Measurements from ENCODE around the gene KSR2.

Gene KSR2

DNA sequence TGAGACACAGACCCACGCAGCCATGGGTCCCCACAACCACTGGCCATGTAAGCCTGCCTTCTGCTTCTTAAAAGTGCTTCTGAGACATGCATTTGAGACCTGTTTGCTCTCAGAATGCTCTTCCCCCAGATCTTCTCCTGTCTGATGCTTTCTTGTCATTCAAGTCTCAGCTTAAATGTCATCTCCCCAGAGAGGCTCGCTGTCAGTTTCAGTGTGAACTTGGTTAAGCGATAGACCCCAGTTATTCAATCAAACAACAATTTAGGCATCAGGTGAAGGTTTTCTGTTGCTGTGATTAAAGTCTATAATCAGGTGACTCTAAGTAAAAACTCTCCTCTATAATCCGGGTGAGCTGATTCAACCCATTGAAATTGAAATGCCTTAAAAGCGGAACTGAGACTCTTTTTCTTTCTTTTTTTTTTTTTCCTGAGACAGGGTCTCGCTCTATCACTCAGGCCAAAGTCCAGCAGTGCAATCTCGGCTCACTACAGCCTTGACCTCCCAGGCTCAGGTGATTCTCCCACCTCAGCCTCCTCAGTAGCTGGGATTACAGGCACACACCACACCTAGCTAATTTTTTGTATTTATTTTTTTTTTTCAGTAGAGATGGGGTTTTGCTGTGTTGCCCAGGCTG is 123.4 kb downstream of the KSR2 start:
- Mint-ChIP-seq H3K27ac (no peak overlapping the region), H3K36me3 (peaks cover 2% of the 10 kb centered on the region), H3K27me3 (peaks cover 14% of the 10 kb centered on the region), H3K4me1 (no peaks in the 10 kb centered on the region), H3K4me3 (no peak overlapping the region), H3K9me3 (peaks cover 4% of the 10 kb centered on the region)
- no peak for ATAC-seq (ENCODE audit: low read depth)
- no peak for DNase-seq (ENCODE audit: low spot score in 2 of 2)

DNA sequence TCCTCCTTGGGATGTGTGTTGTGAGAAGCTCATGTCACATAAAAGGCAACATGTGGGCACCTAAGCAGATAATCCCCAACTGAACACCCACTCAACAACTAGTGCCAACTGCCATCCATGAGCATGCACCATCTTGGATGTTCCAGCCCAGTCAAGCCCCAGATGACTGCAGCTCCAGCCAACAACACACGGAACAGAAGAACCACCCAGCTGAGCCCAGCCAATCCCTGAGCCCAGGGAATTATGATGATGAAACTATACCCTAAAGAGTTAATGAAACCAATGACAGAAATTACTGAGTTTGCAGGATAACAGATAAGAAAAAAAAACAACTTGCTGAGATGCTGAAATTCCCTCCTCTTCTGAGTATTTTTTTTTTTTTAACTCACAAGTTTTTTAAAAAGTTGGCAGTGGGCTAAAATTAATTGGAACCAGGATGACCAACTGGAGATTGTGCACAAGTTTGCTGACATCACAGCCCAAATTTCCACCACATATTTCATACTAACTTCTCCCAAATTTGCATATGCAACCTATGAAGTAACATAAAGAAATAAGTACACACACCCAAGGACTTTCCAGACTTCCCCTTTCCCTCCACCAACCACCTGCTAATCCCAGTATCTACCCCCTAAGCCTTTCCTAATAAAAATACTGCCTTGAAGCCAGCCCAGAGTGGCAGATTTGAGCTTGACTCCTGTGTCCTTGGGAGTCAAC is 124.5 kb downstream of the KSR2 start:
- Mint-ChIP-seq H3K9me3 (peaks cover 4% of the 10 kb centered on the region), H3K27ac (no peak overlapping the region), H3K27me3 (peaks cover 14% of the 10 kb centered on the region), H3K4me1 (no peaks in the 10 kb centered on the region), H3K36me3 (peaks cover 2% of the 10 kb centered on the region), H3K4me3 (no peak overlapping the region)
- ATAC-seq (ENCODE audit: low read depth): no peak
- no peak for DNase-seq (ENCODE audit: low spot score in 2 of 2)

DNA sequence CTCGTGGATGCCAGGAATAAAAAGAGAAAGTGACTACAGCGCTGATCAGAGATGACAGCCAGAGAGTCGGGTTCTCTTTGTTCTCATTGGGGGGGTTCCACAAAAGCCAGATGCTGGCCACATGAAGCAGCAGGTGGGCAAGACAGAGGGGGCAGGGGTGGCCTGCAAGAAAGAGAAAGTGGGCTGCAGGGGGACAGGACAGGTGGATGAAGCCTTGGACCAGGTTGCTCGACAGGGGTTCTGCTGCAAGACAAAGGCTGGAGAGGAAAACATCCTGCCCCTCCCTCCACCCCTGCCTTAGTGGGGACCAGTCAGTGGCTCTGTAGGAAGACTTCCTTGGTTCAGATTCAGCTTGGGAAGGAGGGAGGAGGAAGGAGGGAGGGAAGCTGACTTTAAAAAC is 126.2 kb downstream of the KSR2 start:
- Mint-ChIP-seq H3K9me3 (peaks cover 4% of the 10 kb centered on the region), H3K27me3 (peaks cover 7% of the 10 kb centered on the region), H3K36me3 (peaks cover 2% of the 10 kb centered on the region), H3K4me3 (no peak overlapping the region), H3K4me1 (no peaks in the 10 kb centered on the region), H3K27ac (no peak overlapping the region)
- no peak for DNase-seq (ENCODE audit: low spot score in 2 of 2)
- ATAC-seq (ENCODE audit: low read depth): no peak

DNA sequence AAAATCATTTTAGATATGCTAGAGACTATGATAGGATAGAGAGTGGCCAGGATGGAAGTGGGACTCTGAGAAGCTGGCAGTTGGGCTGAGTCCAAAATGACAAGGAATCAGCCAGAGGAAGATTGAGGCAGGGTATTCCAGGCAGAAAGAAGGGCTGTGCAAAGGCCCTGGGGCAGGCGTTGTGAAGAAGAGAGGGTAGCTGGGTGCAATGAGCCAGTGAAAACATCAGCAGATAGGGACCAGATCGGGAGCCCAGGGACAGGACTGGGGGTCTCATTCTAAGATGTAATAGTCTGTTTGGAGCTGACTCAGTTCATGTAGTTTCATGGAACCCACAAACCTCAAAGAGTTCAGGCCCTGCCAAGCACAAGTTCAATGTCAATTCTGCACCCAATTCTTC is 126.6 kb downstream of the KSR2 start:
- no peak overlapping the region for H3K4me3 Mint-ChIP-seq
- peaks cover 2% of the 10 kb centered on the region for H3K36me3 Mint-ChIP-seq
- no peak for ATAC-seq (ENCODE audit: low read depth)
- no peaks in the 10 kb centered on the region for H3K4me1 Mint-ChIP-seq
- peaks cover 8% of the 10 kb centered on the region for H3K27me3 Mint-ChIP-seq
- no peak overlapping the region for H3K27ac Mint-ChIP-seq
- no peak for DNase-seq (ENCODE audit: low spot score in 2 of 2)
- H3K9me3 Mint-ChIP-seq: peaks cover 4% of the 10 kb centered on the region

DNA sequence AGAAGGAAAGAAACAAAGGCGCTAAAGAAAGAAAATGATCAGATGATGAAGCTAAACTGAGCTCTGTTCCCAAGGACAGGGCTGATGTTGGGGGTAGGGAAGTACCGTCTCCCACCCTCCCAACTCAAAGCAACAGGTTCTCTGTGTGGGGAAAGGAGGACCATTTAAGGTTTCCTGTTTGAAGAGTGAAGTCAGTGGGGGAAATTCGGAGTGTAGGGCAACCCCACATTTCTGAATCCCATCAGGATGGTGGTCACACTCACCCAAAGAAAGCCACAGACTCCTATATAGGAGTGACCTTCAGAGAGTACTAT is 131.1 kb downstream of the KSR2 start:
- DNase-seq (ENCODE audit: low spot score in 2 of 2) (no peak), ATAC-seq (ENCODE audit: low read depth) (no peak)
- Mint-ChIP-seq H3K36me3 (no peaks in the 10 kb centered on the region), H3K9me3 (no peaks in the 10 kb centered on the region), H3K4me3 (no peak overlapping the region), H3K4me1 (no peaks in the 10 kb centered on the region), H3K27ac (no peak overlapping the region), H3K27me3 (peaks cover 8% of the 10 kb centered on the region)

DNA sequence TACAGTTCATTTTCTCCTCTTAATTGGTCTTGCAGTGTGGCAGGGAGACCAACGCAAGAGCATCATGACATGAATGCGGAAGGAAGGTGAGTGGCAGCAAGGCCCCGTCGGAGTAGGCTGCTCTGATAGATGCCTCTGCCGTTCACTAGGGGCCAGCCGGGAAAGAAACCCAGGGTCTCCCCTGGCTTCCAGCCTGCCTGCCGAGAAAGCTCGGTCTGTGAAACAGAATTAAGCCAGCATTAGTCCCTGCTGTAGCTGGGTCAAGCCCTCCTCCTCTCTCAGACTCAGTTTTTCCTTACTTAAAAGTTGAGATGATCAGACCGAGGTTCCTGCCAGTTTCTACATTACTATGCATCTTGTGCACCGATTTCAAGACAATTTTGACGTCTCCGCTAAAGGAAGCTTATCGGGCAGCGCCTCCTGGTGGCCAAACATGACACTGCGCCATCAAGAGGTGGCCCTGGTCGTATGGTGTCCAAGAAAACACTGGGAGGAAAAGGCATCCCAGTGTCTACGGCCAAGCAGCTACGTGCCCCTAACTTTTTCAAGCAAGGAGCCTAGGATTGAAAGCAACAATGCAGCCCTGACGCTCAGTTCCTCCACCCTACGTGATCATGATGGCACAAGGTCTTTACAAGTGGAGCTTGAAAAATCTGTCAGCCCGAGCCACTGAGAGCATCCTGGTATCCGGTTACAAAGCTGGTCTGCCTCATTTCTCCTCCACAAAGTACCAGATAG is 131.6 kb downstream of the KSR2 start:
- H3K36me3 Mint-ChIP-seq: no peaks in the 10 kb centered on the region
- H3K4me1 Mint-ChIP-seq: no peaks in the 10 kb centered on the region
- peak; percentile 26 for ATAC-seq (ENCODE audit: low read depth)
- peak; percentile 37 to 56 for DNase-seq (ENCODE audit: low spot score in 2 of 2)
- H3K4me3 Mint-ChIP-seq: no peak overlapping the region
- peaks cover 7% of the 10 kb centered on the region for H3K27me3 Mint-ChIP-seq
- H3K27ac Mint-ChIP-seq: no peak overlapping the region
- no peaks in the 10 kb centered on the region for H3K9me3 Mint-ChIP-seq

DNA sequence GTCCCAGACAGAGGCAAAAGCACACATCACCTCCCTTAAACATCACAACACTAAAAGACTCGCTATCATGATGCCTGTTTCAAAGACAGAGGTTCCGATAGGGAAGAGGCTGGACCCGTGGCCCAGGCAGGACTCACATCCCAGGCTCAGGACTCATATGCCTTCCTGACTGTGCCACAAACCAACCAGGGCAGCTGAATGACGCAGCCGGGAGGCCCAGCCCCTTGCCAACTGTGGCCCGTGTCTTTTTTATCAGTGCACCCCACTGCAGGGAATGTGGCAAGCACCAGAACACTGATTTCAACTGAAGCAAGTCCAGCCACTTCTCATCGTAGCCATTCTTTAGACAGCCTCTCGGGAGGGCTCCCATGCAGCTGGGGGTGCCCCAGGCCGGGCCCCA is 132.3 kb downstream of the KSR2 start:
- Mint-ChIP-seq H3K27ac (no peak overlapping the region), H3K36me3 (no peaks in the 10 kb centered on the region), H3K9me3 (no peaks in the 10 kb centered on the region), H3K27me3 (peaks cover 4% of the 10 kb centered on the region), H3K4me1 (no peaks in the 10 kb centered on the region), H3K4me3 (no peak overlapping the region)
- DNase-seq (ENCODE audit: low spot score in 2 of 2) (no peak), ATAC-seq (ENCODE audit: low read depth) (no peak)

DNA sequence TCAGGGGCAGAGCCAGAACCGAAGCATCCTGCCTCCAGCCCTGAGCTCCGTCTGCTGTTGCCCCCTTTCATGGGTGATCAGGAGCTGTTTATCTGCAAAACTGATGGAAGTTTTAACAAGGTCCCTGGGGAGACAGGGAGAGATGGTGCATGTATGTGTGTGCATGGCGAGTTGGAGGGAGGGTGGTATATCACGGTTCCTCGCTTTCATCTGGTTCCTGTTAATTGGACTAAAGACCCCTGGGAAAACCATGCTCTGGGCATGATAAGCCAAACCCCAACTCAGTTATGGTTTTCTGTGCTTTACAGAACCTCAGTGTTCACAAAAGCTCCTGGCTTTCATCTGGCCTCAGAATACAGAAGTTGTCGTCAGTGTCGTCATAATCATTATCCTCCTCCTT is 133.6 kb downstream of the KSR2 start:
- ATAC-seq (ENCODE audit: low read depth): no peak
- Mint-ChIP-seq H3K9me3 (no peaks in the 10 kb centered on the region), H3K36me3 (no peaks in the 10 kb centered on the region), H3K4me3 (no peak overlapping the region), H3K27ac (no peak overlapping the region), H3K4me1 (no peaks in the 10 kb centered on the region), H3K27me3 (peaks cover 4% of the 10 kb centered on the region)
- no peak for DNase-seq (ENCODE audit: low spot score in 2 of 2)

DNA sequence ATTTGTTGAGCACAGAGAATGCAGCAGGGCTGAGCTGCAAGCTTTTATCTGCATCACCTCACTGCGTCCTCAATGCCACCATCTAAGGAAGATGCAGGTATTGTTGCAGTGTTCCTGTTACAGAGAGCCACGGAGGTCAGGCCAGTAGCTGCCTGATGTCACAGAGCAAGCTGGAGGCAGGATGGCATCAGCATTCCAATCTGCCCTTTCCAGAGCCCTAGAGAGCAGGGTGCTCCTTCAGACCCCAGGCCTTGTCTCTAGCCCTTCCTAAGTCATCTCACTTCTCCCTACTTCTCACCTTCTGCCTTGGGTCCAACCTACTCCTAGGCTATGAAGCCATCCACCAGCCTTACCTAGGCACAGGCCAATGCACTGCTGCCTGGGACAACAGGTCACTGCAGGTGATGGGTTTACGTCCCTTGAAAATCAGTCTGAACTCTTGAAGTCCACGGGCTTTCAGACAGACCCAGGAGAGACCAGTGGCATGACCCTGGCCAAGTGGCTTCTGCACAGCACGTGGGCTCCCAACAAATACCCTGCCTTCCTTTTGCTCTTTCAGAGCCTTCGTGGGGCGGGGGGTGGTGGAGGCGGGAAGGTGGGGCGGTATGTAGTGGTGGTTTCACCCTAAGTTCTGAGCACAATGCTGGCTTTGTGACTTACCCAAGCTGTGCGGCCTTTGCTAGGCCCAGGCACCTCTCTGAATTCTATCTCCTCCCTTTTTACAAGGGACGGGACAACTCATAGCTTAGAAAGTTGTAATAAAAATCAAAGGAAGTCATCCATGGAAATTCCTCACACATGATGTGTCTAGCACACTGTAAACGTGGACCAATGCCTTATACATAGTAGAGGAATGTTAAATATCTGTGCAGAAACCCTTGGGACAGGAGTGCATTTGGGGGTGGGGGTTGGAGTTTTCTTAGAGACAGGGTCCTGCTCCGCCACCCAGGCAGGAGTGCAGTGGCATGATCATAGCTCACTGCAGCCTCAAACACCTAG is 136.0 kb downstream of the KSR2 start:
- Mint-ChIP-seq H3K27ac (no peak overlapping the region), H3K27me3 (peaks cover 3% of the 10 kb centered on the region), H3K4me1 (no peaks in the 10 kb centered on the region), H3K9me3 (peaks cover 5% of the 10 kb centered on the region), H3K4me3 (no peak overlapping the region), H3K36me3 (peaks cover 3% of the 10 kb centered on the region)
- no peak for DNase-seq (ENCODE audit: low spot score in 2 of 2)
- ATAC-seq (ENCODE audit: low read depth): no peak

DNA sequence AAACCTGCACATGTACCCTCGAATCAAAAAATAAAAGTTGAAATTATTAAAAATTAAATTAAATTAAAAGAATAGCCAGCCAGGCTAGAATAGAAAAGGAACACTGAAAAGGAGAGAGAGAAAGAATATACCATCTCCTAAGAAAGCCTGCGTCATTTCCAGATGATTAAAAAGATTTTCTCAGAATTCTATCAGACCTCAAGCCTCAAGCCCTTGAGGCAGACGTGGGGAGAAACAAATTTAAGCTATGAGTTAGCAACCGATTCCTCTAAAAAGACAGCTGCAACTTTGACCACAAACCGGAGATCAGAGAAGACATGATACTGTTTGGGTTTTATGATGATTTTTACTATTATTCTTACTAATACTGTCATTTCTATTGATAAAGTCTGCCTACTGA is 138.3 kb downstream of the KSR2 start:
- H3K9me3 Mint-ChIP-seq: peaks cover 7% of the 10 kb centered on the region
- ATAC-seq (ENCODE audit: low read depth): no peak
- no peak for DNase-seq (ENCODE audit: low spot score in 2 of 2)
- no peak overlapping the region for H3K4me3 Mint-ChIP-seq
- no peak overlapping the region for H3K27ac Mint-ChIP-seq
- H3K4me1 Mint-ChIP-seq: no peaks in the 10 kb centered on the region
- no peaks in the 10 kb centered on the region for H3K27me3 Mint-ChIP-seq
- peaks cover 3% of the 10 kb centered on the region for H3K36me3 Mint-ChIP-seq

DNA sequence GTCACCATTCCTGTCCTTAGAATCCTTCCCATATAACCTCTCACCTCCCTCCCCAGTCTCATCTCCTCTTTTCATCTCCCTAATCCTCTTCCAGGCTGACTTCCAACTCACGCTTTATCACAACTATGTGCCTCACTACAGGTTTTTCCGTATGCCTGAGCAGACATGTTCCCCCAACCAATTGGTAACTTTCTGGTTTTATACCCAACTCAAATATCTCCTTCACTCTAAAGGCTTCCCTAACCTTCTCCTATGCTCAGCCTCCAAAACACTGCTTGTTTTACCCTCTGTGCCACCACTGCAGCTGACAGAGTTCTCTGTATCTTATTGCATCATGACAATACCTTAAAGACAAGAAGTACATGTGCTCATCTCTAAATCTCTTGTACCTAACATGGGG is 139.7 kb downstream of the KSR2 start:
- H3K27me3 Mint-ChIP-seq: no peaks in the 10 kb centered on the region
- H3K27ac Mint-ChIP-seq: no peak overlapping the region
- peaks cover 3% of the 10 kb centered on the region for H3K36me3 Mint-ChIP-seq
- peaks cover 7% of the 10 kb centered on the region for H3K9me3 Mint-ChIP-seq
- H3K4me3 Mint-ChIP-seq: no peak overlapping the region
- no peak for DNase-seq (ENCODE audit: low spot score in 2 of 2)
- ATAC-seq (ENCODE audit: low read depth): no peak
- no peaks in the 10 kb centered on the region for H3K4me1 Mint-ChIP-seq

DNA sequence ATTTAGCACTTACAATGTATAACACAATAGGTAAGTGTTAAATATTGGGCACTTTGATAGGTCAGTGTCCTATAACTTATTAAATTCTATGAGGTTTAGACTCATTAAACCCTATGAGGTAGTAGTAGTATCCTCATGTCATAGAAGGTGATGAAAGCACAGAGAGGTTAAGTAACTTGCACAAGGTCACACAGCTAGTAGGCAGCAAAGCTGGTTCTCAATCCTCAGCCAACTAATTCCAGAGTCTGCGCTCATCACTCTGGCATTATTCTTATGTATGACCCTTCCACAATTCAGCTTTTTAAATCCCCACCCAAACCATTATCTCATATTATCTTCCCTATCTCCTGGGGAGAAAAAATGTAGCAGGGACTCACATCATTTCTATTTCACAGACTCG is 141.1 kb downstream of the KSR2 start:
- H3K9me3 Mint-ChIP-seq: peaks cover 14% of the 10 kb centered on the region
- H3K27ac Mint-ChIP-seq: no peak overlapping the region
- DNase-seq (ENCODE audit: low spot score in 2 of 2): no peak
- H3K4me1 Mint-ChIP-seq: no peaks in the 10 kb centered on the region
- no peak overlapping the region for H3K4me3 Mint-ChIP-seq
- peaks cover 3% of the 10 kb centered on the region for H3K36me3 Mint-ChIP-seq
- H3K27me3 Mint-ChIP-seq: peaks cover 3% of the 10 kb centered on the region
- no peak for ATAC-seq (ENCODE audit: low read depth)

DNA sequence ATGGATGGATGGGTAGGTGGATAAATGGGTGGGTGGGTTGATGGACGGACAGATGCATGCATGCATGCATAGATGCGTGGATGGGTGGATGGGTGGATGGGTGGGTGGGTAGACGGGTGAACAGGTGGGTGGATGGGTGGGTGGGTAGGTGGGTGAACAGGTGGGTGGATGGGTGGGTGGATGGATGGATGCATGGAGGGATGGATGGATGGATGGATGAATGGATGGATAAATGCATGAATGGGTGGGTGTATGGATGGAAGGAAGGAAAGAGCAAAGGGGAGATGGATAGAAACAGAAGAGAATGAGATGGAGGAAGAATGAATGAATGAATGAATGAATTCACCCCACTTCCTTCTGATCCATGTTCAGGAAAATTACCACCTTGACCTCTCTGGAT is 143.0 kb downstream of the KSR2 start:
- ATAC-seq (ENCODE audit: low read depth): no peak

More for the DNA sequence above, 143.0 kb downstream of the KSR2 start:
- DNase-seq (ENCODE audit: low spot score in 2 of 2): no peak
- H3K36me3 Mint-ChIP-seq: peaks cover 3% of the 10 kb centered on the region
- H3K9me3 Mint-ChIP-seq: peaks cover 14% of the 10 kb centered on the region
- H3K27me3 Mint-ChIP-seq: peaks cover 3% of the 10 kb centered on the region
- H3K27ac Mint-ChIP-seq: no peak overlapping the region
- no peaks in the 10 kb centered on the region for H3K4me1 Mint-ChIP-seq
- no peak overlapping the region for H3K4me3 Mint-ChIP-seq

All from memory B cell (primary cell).